WTC11 (cell line): ENCODE data around the gene F2RL3. TPM values are rescaled to one million over a fixed set of nuclear protein-coding genes. Genes with fewer than 3 reads are reported as not detected.

Source experiments
- ATAC-seq: fragments of 200-7000 bp; cut with Tn5 transposase; 2 replicates; pipeline ENCODE4 v1.10.0; 2021; ENCODE audit warnings: mild to moderate bottlenecking, moderate library complexity
- CTCF ChIA-PET: fragments of 300-600 bp; sonication (Branson Sonifier 250); formaldehyde crosslinking; loops from one replicate; lab custom pipeline; 2021; ENCODE audit warnings: antibody characterized with exemption; lab: Charles Lee
- POLR2A ChIA-PET: fragments of 350-600 bp; sonication (Branson Sonifier 250); formaldehyde crosslinking; loops from one replicate; lab custom pipeline; 2021; ENCODE audit warnings: antibody characterized with exemption; lab: Charles Lee
- DNase-seq: peaks from one replicate; pipeline ENCODE4 v3.0.0; 2021; ENCODE audit warnings: low spot score
- H3K27ac Mint-ChIP-seq: 2 replicates; pipeline ENCODE4 v1.8.0; 2021; ENCODE audit warnings: mixed read lengths
- H3K27me3 Mint-ChIP-seq: 2 replicates; pipeline ENCODE4 v1.8.0; 2021; ENCODE audit warnings: low read depth, mild to moderate bottlenecking, moderate library complexity, mixed read lengths
- H3K36me3 Mint-ChIP-seq: 2 replicates; pipeline ENCODE4 v1.8.0; 2021; ENCODE audit warnings: mixed read lengths
- H3K4me1 Mint-ChIP-seq: 2 replicates; pipeline ENCODE4 v1.8.0; 2022; ENCODE audit warnings: mixed read lengths
- H3K4me3 Mint-ChIP-seq: 2 replicates; pipeline ENCODE4 v1.8.0; 2021; ENCODE audit warnings: mild to moderate bottlenecking, moderate library complexity, mixed read lengths
- H3K9me3 Mint-ChIP-seq: 2 replicates; pipeline ENCODE4 v1.8.0; 2021; ENCODE audit warnings: mixed read lengths
- CBFB ChIP-seq: sonication (generic); formaldehyde crosslinking; IDR thresholded peaks from 2 replicates; pipeline ENCODE4 v1.8.1; 2022; ENCODE audit warnings: mild to moderate bottlenecking, low read depth, missing genetic modification reagents
- ELF4 ChIP-seq: sonication (generic); formaldehyde crosslinking; IDR thresholded peaks from 2 replicates; pipeline ENCODE4 v1.8.1; 2022; ENCODE audit warnings: low read depth, mild to moderate bottlenecking, moderate library complexity, missing genetic modification reagents
- EMX1 ChIP-seq: fragments of 250-450 bp; sonication (Bioruptor Pico); IDR thresholded peaks from 2 replicates; pipeline ENCODE4 v1.8.0; 2021; ENCODE audit warnings: mild to moderate bottlenecking
- ESRRA ChIP-seq: sonication (generic); formaldehyde crosslinking; IDR thresholded peaks from 2 replicates; pipeline ENCODE4 v1.8.1; 2022; ENCODE audit warnings: mild to moderate bottlenecking, missing genetic modification reagents, borderline replicate concordance
- ETV6 ChIP-seq: sonication (generic); formaldehyde crosslinking; IDR thresholded peaks from 2 replicates; pipeline ENCODE4 v1.8.1; 2022; ENCODE audit warnings: mild to moderate bottlenecking, missing genetic modification reagents
- FOXK1 ChIP-seq: sonication (generic); formaldehyde crosslinking; IDR thresholded peaks from 2 replicates; pipeline ENCODE4 v1.8.0; 2022; ENCODE audit warnings: mild to moderate bottlenecking, moderate library complexity, missing genetic modification reagents
- GRHL2 ChIP-seq: fragments of 250-450 bp; sonication (Bioruptor Pico); IDR thresholded peaks from 2 replicates; pipeline ENCODE4 v1.8.0; 2022; ENCODE audit warnings: mild to moderate bottlenecking, moderate library complexity; ENCODE audit not compliant: insufficient replicate concordance, severe bottlenecking
- IRF2 ChIP-seq: sonication (generic); formaldehyde crosslinking; IDR thresholded peaks from 2 replicates; pipeline ENCODE4 v1.8.0; 2022; ENCODE audit warnings: low read depth, missing genetic modification reagents, borderline replicate concordance
- KAT7 ChIP-seq: sonication (generic); formaldehyde crosslinking; IDR thresholded peaks from 2 replicates; pipeline ENCODE4 v1.8.1; 2023; ENCODE audit warnings: missing genetic modification reagents, mild to moderate bottlenecking, borderline replicate concordance
- NR1H2 ChIP-seq: sonication (generic); formaldehyde crosslinking; IDR thresholded peaks from 2 replicates; pipeline ENCODE4 v1.9.0; 2021; ENCODE audit warnings: mild to moderate bottlenecking, moderate library complexity, missing genetic modification reagents
- PRRX2 ChIP-seq: fragments of 250-450 bp; sonication (Bioruptor Pico); IDR thresholded peaks from 2 replicates; pipeline ENCODE4 v1.8.0; 2021; ENCODE audit warnings: mild to moderate bottlenecking
- RORB ChIP-seq: fragments of 250-450 bp; sonication (Bioruptor Pico); IDR thresholded peaks from 2 replicates; pipeline ENCODE4 v1.9.0; 2021; ENCODE audit warnings: mild to moderate bottlenecking
- SMAD4 ChIP-seq: sonication (generic); formaldehyde crosslinking; IDR thresholded peaks from 2 replicates; pipeline ENCODE4 v1.8.0; 2022; ENCODE audit warnings: mild to moderate bottlenecking, missing genetic modification reagents
- TCF7 ChIP-seq: sonication (generic); formaldehyde crosslinking; IDR thresholded peaks from 2 replicates; pipeline ENCODE4 v1.8.0; 2022; ENCODE audit warnings: mild to moderate bottlenecking, low read depth, missing genetic modification reagents, moderate library complexity
- TP53 ChIP-seq: sonication (generic); formaldehyde crosslinking; IDR thresholded peaks from 2 replicates; pipeline ENCODE4 v1.8.1; 2023; ENCODE audit warnings: mild to moderate bottlenecking, missing genetic modification reagents
- ZNF219 ChIP-seq: sonication (generic); formaldehyde crosslinking; IDR thresholded peaks from 2 replicates; pipeline ENCODE4 v1.8.0; 2023; ENCODE audit warnings: missing genetic modification reagents, mild to moderate bottlenecking, borderline replicate concordance
- ZNF396 ChIP-seq: fragments of 250-450 bp; sonication (Bioruptor Pico); IDR thresholded peaks from 2 replicates; pipeline ENCODE4 v1.8.0; 2021; ENCODE audit warnings: mild to moderate bottlenecking, moderate library complexity, borderline replicate concordance
- ZNF423 ChIP-seq: fragments of 250-450 bp; sonication (Bioruptor Pico); IDR thresholded peaks from 2 replicates; pipeline ENCODE4 v2.1.2; 2022; ENCODE audit warnings: mild to moderate bottlenecking, moderate library complexity
- total RNA-seq: library from RNA; stranded (reverse); gene quantifications from 3 replicates; pipeline ENCODE4 v1.2.3, GENCODE V29; 2021
- TF ChIP-seq, protein P1 (sequence below): fragments of 250-450 bp; sonication (Bioruptor Pico); IDR thresholded peaks from 2 replicates; pipeline ENCODE4 v2.1.2; 2022; ENCODE audit warnings: mild to moderate bottlenecking, moderate library complexity
- TF ChIP-seq, protein P2 (sequence below): sonication (generic); formaldehyde crosslinking; IDR thresholded peaks from 2 replicates; pipeline ENCODE4 v1.8.1; 2022; ENCODE audit warnings: mild to moderate bottlenecking, moderate library complexity, missing genetic modification reagents
- TF ChIP-seq, protein P3 (sequence below): sonication (generic); formaldehyde crosslinking; IDR thresholded peaks from 2 replicates; pipeline ENCODE4 v1.8.1; 2023; ENCODE audit warnings: mild to moderate bottlenecking, moderate library complexity, missing genetic modification reagents
- TF ChIP-seq, protein P4 (sequence below): sonication (generic); formaldehyde crosslinking; conservative IDR thresholded peaks from 2 replicates; pipeline ENCODE4 v1.8.1; 2022; ENCODE audit warnings: mild to moderate bottlenecking, missing genetic modification reagents
- TF ChIP-seq, protein P5 (sequence below): sonication (generic); formaldehyde crosslinking; IDR thresholded peaks from 2 replicates; pipeline ENCODE4 v1.8.0; 2023; ENCODE audit warnings: missing genetic modification reagents
- TF ChIP-seq, protein P6 (sequence below): sonication (generic); formaldehyde crosslinking; IDR thresholded peaks from 2 replicates; pipeline ENCODE4 v1.8.1; 2023; ENCODE audit warnings: mild to moderate bottlenecking, missing genetic modification reagents, moderate library complexity
- TF ChIP-seq, protein P7 (sequence below): sonication (generic); formaldehyde crosslinking; IDR thresholded peaks from 2 replicates; pipeline ENCODE4 v1.8.1; 2023; ENCODE audit warnings: mild to moderate bottlenecking, missing genetic modification reagents

The F2RL3 gene
- total RNA-seq, 1 experiment from 2014 or later: 0.11 TPM

DNA sequence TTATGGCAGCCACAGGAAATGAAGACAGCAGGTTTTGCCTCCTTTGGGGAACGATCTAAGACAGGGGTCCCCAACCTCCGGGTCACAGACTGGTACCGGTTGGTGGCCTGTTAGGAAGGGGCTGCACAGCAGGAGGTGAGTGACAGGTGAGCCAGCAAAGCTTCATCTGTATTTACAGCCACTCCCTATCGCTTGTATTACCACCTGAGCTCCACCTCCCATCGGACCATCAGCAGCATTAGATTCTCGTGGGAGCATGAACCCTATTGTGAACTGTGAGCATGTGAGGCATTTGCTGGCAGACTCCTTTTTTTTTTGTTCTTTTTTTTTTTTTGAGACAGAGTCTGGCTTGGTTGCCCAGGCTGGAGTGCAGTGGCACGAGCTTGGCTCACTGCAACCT is 22.2 kb downstream of the F2RL3 start (continued):
- TF ChIP-seq, protein P1, sequence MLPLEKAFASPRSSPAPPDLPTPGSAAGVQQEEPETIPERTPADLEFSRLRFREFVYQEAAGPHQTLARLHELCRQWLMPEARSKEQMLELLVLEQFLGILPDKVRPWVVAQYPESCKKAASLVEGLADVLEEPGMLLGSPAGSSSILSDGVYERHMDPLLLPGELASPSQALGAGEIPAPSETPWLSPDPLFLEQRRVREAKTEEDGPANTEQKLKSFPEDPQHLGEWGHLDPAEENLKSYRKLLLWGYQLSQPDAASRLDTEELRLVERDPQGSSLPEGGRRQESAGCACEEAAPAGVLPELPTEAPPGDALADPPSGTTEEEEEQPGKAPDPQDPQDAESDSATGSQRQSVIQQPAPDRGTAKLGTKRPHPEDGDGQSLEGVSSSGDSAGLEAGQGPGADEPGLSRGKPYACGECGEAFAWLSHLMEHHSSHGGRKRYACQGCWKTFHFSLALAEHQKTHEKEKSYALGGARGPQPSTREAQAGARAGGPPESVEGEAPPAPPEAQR: no peak
- no peak for TF ChIP-seq CBFB (CRISPR knock-in tag)
- TF ChIP-seq, protein P2, sequence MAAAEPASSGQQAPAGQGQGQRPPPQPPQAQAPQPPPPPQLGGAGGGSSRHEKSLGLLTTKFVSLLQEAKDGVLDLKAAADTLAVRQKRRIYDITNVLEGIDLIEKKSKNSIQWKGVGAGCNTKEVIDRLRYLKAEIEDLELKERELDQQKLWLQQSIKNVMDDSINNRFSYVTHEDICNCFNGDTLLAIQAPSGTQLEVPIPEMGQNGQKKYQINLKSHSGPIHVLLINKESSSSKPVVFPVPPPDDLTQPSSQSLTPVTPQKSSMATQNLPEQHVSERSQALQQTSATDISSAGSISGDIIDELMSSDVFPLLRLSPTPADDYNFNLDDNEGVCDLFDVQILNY (CRISPR knock-in tag): no peak

DNA sequence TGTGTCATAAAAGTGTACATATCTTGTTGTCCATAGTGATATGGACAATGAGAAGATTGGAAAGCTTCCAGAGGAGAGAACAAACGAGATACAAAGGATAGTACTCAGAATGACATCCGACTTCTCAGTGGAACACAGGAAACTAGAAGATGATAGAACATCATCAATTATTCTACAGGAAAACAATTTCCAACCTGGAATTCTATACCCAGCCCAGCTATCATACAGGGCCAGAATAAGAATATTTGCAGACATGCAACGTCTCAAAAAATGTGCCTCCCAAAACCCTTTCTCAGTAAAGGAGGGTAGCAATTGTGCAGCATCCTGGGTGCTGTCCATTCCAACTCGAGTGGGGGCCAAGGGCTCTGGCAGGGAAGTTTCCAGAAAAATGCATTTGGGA is 24.0 kb downstream of the F2RL3 start:
- ATAC-seq: no peak

DNA sequence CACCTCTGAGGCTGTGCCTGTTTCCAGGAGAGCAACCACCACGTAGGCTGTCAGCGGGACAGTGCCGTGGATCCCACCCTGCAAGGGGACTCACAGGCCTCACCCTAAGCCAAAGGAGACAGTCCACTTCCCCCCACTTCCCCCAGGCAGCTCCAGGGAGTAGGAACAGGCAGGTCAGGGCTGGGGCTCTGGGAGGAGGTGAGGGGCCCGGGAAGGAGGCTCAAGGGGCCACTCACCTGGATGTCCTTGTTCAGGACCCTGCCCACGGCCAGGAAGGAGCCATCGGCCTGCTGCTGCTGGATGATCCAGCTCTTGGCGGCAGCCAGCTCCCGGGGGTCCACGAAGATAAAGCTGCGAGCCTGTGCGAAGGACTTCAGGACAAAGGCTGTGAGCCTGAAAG is 25.6 kb downstream of the F2RL3 start:
- ATAC-seq: no peak
- DNase-seq: no peak
- CTCF ChIA-PET: no interaction called here
- H3K4me1 Mint-ChIP-seq: no peaks in the 10 kb centered on the region
- TF ChIP-seq ZNF219 (CRISPR knock-in tag) (no peak), TP53 (CRISPR knock-in tag) (no peak), RORB (CRISPR knock-in tag) (no peak), ZNF396 (CRISPR knock-in tag) (no peak), SMAD4 (no peak), IRF2 (no peak), ETV6 (CRISPR knock-in tag) (no peak), FOXK1 (no peak), TCF7 (CRISPR knock-in tag) (no peak), NR1H2 (CRISPR knock-in tag) (no peak)
- TF ChIP-seq, protein P3, sequence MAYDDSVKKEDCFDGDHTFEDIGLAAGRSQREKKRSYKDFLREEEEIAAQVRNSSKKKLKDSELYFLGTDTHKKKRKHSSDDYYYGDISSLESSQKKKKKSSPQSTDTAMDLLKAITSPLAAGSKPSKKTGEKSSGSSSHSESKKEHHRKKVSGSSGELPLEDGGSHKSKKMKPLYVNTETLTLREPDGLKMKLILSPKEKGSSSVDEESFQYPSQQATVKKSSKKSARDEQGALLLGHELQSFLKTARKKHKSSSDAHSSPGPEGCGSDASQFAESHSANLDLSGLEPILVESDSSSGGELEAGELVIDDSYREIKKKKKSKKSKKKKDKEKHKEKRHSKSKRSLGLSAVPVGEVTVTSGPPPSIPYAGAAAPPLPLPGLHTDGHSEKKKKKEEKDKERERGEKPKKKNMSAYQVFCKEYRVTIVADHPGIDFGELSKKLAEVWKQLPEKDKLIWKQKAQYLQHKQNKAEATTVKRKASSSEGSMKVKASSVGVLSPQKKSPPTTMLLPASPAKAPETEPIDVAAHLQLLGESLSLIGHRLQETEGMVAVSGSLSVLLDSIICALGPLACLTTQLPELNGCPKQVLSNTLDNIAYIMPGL: no peak
- TF ChIP-seq, protein P4, sequence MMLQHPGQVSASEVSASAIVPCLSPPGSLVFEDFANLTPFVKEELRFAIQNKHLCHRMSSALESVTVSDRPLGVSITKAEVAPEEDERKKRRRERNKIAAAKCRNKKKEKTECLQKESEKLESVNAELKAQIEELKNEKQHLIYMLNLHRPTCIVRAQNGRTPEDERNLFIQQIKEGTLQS (CRISPR knock-in tag): no peak
- TF ChIP-seq, protein P5, sequence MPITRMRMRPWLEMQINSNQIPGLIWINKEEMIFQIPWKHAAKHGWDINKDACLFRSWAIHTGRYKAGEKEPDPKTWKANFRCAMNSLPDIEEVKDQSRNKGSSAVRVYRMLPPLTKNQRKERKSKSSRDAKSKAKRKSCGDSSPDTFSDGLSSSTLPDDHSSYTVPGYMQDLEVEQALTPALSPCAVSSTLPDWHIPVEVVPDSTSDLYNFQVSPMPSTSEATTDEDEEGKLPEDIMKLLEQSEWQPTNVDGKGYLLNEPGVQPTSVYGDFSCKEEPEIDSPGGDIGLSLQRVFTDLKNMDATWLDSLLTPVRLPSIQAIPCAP: no peak
- TF ChIP-seq, protein P2 (CRISPR knock-in tag): no peak
- TF ChIP-seq, protein P6, sequence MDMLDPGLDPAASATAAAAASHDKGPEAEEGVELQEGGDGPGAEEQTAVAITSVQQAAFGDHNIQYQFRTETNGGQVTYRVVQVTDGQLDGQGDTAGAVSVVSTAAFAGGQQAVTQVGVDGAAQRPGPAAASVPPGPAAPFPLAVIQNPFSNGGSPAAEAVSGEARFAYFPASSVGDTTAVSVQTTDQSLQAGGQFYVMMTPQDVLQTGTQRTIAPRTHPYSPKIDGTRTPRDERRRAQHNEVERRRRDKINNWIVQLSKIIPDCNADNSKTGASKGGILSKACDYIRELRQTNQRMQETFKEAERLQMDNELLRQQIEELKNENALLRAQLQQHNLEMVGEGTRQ (CRISPR knock-in tag): no peak
- H3K27me3 Mint-ChIP-seq: peaks cover 3% of the 10 kb centered on the region; the same call in 1 of the 2 replicates
- no peak overlapping the region for H3K4me3 Mint-ChIP-seq
- peaks cover 37% of the 10 kb centered on the region for H3K9me3 Mint-ChIP-seq
- POLR2A ChIA-PET: no interaction called here
- H3K27ac Mint-ChIP-seq: no peak overlapping the region
- peaks cover 15% of the 10 kb centered on the region for H3K36me3 Mint-ChIP-seq

More for the DNA sequence above, 24.0 kb downstream of the F2RL3 start:
- no peaks in the 10 kb centered on the region for H3K4me1 Mint-ChIP-seq
- no peak for DNase-seq
- TF ChIP-seq ELF4 (CRISPR knock-in tag): no peak
- no peak for TF ChIP-seq ESRRA (CRISPR knock-in tag)
- no peak for TF ChIP-seq KAT7 (CRISPR knock-in tag)
- TF ChIP-seq PRRX2 (CRISPR knock-in tag): no peak
- no peak for TF ChIP-seq GRHL2
- TF ChIP-seq ZNF423 (CRISPR knock-in tag): no peak
- TF ChIP-seq TCF7 (CRISPR knock-in tag): no peak
- TF ChIP-seq, protein P7, sequence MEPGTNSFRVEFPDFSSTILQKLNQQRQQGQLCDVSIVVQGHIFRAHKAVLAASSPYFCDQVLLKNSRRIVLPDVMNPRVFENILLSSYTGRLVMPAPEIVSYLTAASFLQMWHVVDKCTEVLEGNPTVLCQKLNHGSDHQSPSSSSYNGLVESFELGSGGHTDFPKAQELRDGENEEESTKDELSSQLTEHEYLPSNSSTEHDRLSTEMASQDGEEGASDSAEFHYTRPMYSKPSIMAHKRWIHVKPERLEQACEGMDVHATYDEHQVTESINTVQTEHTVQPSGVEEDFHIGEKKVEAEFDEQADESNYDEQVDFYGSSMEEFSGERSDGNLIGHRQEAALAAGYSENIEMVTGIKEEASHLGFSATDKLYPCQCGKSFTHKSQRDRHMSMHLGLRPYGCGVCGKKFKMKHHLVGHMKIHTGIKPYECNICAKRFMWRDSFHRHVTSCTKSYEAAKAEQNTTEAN (CRISPR knock-in tag): no peak
- TF ChIP-seq, protein P2 (CRISPR knock-in tag): no peak
- no peak for TF ChIP-seq EMX1
- no peak overlapping the region for H3K4me3 Mint-ChIP-seq
- no peak overlapping the region for H3K27ac Mint-ChIP-seq
- H3K27me3 Mint-ChIP-seq: peaks cover 3% of the 10 kb centered on the region; the same call in 1 of the 2 replicates
- peaks cover 33% of the 10 kb centered on the region for H3K9me3 Mint-ChIP-seq
- POLR2A ChIA-PET: no interaction called here
- CTCF ChIA-PET: no interaction called here
- H3K36me3 Mint-ChIP-seq: peaks cover 14% of the 10 kb centered on the region
